Subcutaneous adipose tissue (tissue), 4 donors: Measurements from ENCODE around the gene PDE2A. TPM values are rescaled to one million over a fixed set of nuclear protein-coding genes. Genes with fewer than 3 reads are reported as not detected.

ENCODE experiments used
- CTCF ChIP-seq: fragments of 450-650 bp; IDR thresholded peaks from one replicate; pipeline ENCODE4 v1.5.1; 2016; ENCODE audit warnings: low read depth, mild to moderate bottlenecking, control low read depth, antibody characterized with exemption, moderate library complexity
- total RNA-seq, 4 donors: library from RNA; depleted of rRNA; stranded (reverse); fragments of >200 nt; gene quantifications; one replicate each; pipeline ENCODE4 v1.1.0, GENCODE V29; 2016

PDE2A gene
- total RNA-seq, 4 donors from 2014 or later: 51.2 to 325 (median 74.5) TPM

- no peak for TF ChIP-seq CTCF
Measured at GRCh38 chr11:72591023-72591422, 83.2 kb downstream of the PDE2A start.

GRCh38 chr11:72589802-72590761 is 84.1 kb downstream of the PDE2A start:
- TF ChIP-seq CTCF: no peak

- no peak for TF ChIP-seq CTCF
Measured at GRCh38 chr11:72588421-72589410, 85.5 kb downstream of the PDE2A start.

- no peak for TF ChIP-seq CTCF
Measured at GRCh38 chr11:72587696-72588095, 86.5 kb downstream of the PDE2A start.

- TF ChIP-seq CTCF: no peak
Measured at GRCh38 chr11:72586321-72587090, 87.7 kb downstream of the PDE2A start.

GRCh38 chr11:72585762-72586311 is 88.4 kb downstream of the PDE2A start:
- no peak for TF ChIP-seq CTCF
